Measurements from ENCODE around the gene RPL3. TPM values are rescaled to one million over a fixed set of nuclear protein-coding genes. Genes with fewer than 3 reads are reported as not detected.

The RPL3 gene
- total and polyA plus RNA-seq, 2 donors (not counting 1 experiment from before 2014, with no cell fraction given) = 2,665 to 5,418 TPM

DNA sequence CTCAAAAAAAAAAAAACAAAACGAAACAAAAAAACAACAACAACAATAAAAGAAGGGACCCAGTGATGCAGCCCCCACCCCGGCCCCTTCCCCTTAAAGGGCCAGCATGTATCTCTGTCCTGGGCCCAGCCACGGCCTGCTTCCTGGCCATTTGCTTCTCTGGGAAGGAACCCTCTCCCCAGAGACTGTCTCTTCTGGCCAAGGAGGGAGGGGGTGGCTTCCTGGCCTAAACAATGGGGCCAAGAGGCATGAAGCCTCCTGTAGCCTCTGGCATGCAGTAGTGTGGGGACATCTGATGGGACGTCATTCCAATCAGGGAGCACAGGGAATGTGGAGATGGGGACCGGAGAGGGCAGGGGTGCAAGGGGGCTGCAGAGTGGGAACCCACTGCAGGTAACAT lies 49.1 kb downstream of the RPL3 start:
- POLR2A ChIA-PET = no interaction called here
- Histone ChIP-seq H4K20me1 (ENCODE audit: control insufficient read depth, insufficient read depth, low read length, poor library complexity, severe bottlenecking) (no peaks in the 10 kb centered on the region), H3K27me3 (replicated peaks in 1 of 4; ENCODE audit: control extremely low read depth in 1 of 4, control insufficient read depth in 3 of 4, insufficient read depth in 4 of 4, low read length in 3 of 4) (peaks cover 0 to 12% (median 0%) of the 10 kb centered on the region in 4 experiments), H2AFZ (ENCODE audit: insufficient read depth, low read depth, low read length, poor library complexity, severe bottlenecking) (no peak overlapping the region), H3K27ac (ENCODE audit: low read length in 2 of 2) (no peak overlapping the region), H3K79me2 (ENCODE audit: control insufficient read depth, insufficient read depth, low read length) (no peaks in the 10 kb centered on the region), H3K4me2 (replicated peaks; ENCODE audit: low read depth, low read length, poor library complexity, severe bottlenecking) (no peak overlapping the region), H3K4me3 (ENCODE audit: control extremely low read depth in 1 of 5, extremely low read depth in 1 of 5, insufficient read depth in 1 of 5, low read depth in 2 of 5, low read length in 4 of 5) (no peak overlapping the region), H3K9ac (ENCODE audit: low read length) (no peak overlapping the region), H3K36me3 (replicated peaks in 1 of 2; ENCODE audit: control extremely low read depth in 1 of 2, control insufficient read depth in 1 of 2, extremely low read depth in 1 of 2, insufficient read depth in 2 of 2, low read length in 1 of 2) (no peaks in the 10 kb centered on the region), H3K4me1 (ENCODE audit: control insufficient read depth in 2 of 2, insufficient read depth in 2 of 2, low read length in 2 of 2) (peaks cover 0 to 6% of the 10 kb centered on the region in 2 donors), H3K9me3 (ENCODE audit: control extremely low read depth in 1 of 3, control insufficient read depth in 2 of 3, insufficient read depth in 1 of 3, low read length in 2 of 3) (peaks cover 0 to 11% (median 0%) of the 10 kb centered on the region in 3 donors)
- no peak overlapping the region for H3K4me3 Mint-ChIP-seq
- ATAC-seq (ENCODE audit: low read depth) (no peak), DNase-seq (no peak)
- CTCF ChIA-PET = no interaction called here
- intact Hi-C loops (cut with micrococcal nuclease) = no loop called here
- H3K4me1 Mint-ChIP-seq = peaks cover 5% of the 10 kb centered on the region
- no peaks in the 10 kb centered on the region for H3K9me3 Mint-ChIP-seq (ENCODE audit: insufficient read depth)
- peaks cover 6% of the 10 kb centered on the region for H3K27me3 Mint-ChIP-seq
- 50% methylated on average over 2 of the region's 5 CpGs for WGBS (ENCODE audit: insufficient coverage)
- TF ChIP-seq, protein P1, sequence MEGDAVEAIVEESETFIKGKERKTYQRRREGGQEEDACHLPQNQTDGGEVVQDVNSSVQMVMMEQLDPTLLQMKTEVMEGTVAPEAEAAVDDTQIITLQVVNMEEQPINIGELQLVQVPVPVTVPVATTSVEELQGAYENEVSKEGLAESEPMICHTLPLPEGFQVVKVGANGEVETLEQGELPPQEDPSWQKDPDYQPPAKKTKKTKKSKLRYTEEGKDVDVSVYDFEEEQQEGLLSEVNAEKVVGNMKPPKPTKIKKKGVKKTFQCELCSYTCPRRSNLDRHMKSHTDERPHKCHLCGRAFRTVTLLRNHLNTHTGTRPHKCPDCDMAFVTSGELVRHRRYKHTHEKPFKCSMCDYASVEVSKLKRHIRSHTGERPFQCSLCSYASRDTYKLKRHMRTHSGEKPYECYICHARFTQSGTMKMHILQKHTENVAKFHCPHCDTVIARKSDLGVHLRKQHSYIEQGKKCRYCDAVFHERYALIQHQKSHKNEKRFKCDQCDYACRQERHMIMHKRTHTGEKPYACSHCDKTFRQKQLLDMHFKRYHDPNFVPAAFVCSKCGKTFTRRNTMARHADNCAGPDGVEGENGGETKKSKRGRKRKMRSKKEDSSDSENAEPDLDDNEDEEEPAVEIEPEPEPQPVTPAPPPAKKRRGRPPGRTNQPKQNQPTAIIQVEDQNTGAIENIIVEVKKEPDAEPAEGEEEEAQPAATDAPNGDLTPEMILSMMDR (IDR thresholded peaks at IDR 0.05) = no peak
- no peak overlapping the region for H3K27ac Mint-ChIP-seq

DNA sequence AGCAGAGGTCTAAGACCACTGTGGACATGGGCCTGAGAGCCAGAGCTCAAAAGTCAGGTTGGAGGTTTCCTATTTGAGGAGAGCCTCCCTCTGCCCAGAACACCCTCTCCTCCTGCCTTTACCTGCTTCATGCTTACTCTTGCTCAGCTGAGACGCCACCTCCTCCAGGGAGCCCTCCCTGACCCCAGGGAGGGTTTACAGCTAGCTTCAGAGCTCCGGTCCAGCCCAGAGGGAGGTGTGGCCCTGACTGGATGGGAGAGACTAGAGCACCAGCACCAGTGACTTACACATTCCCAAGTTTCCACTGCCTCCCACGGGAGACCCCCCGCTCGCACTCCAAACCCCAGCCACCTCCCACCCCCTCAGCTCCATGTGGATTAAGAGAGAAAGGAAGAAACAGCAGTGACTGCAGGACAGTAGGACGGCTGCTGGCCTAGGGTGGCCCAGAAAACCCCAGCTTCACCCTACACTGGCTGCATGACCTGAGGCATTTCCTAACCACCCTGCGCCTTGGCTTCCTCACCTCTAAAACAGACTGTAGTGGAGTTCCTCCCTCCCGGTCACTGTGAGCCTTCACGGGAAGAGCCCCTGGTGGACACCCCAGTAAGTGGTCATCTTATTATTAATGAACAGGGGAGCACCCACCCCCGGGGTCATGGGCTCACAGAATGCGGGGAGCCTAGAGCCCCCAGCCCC lies 50.2 kb downstream of the RPL3 start:
- Mint-ChIP-seq H3K27me3 (peaks cover 11% of the 10 kb centered on the region), H3K9me3 (ENCODE audit: insufficient read depth) (no peaks in the 10 kb centered on the region), H3K4me1 (peaks cover 5% of the 10 kb centered on the region), H3K4me3 (no peak overlapping the region), H3K27ac (no peak overlapping the region)
- no peak overlapping the region for H3K9ac ChIP-seq (ENCODE audit: low read length)
- intact Hi-C loops (cut with micrococcal nuclease) = no loop called here
- H3K4me2 ChIP-seq (replicated peaks; ENCODE audit: low read depth, low read length, poor library complexity, severe bottlenecking) = no peak overlapping the region
- no peak overlapping the region for H2AFZ ChIP-seq (ENCODE audit: insufficient read depth, low read depth, low read length, poor library complexity, severe bottlenecking)
- H3K27me3 ChIP-seq (replicated peaks in 1 of 4; ENCODE audit: control extremely low read depth in 1 of 4, control insufficient read depth in 3 of 4, insufficient read depth in 4 of 4, low read length in 3 of 4) = peaks cover 0 to 14% (median 0%) of the 10 kb centered on the region in 4 experiments
- H3K36me3 ChIP-seq (replicated peaks in 1 of 2; ENCODE audit: control extremely low read depth in 1 of 2, control insufficient read depth in 1 of 2, extremely low read depth in 1 of 2, insufficient read depth in 2 of 2, low read length in 1 of 2) = no peaks in the 10 kb centered on the region
- ChIA-PET CTCF (no interaction called here), POLR2A (no interaction called here)
- no peaks in the 10 kb centered on the region for H3K79me2 ChIP-seq (ENCODE audit: control insufficient read depth, insufficient read depth, low read length)
- 63% methylated on average over 5 of the region's 11 CpGs for WGBS (ENCODE audit: insufficient coverage)
- no peak overlapping the region for H3K27ac ChIP-seq (ENCODE audit: low read length in 2 of 2)
- DNase-seq (no peak), ATAC-seq (ENCODE audit: low read depth) (no peak)
- peaks cover 0 to 14% (median 0%) of the 10 kb centered on the region in 3 donors for H3K9me3 ChIP-seq (ENCODE audit: control extremely low read depth in 1 of 3, control insufficient read depth in 2 of 3, insufficient read depth in 1 of 3, low read length in 2 of 3)
- no peak for TF ChIP-seq EZH2 (IDR thresholded peaks at IDR 0.05; ENCODE audit: borderline replicate concordance, insufficient read depth, low read depth, low read length, poor library complexity, severe bottlenecking)
- TF ChIP-seq, protein P1 (IDR thresholded peaks at IDR 0.05) = no peak
- no peak overlapping the region for H3K4me3 ChIP-seq (ENCODE audit: control extremely low read depth in 1 of 5, extremely low read depth in 1 of 5, insufficient read depth in 1 of 5, low read depth in 2 of 5, low read length in 4 of 5)
- no peaks in the 10 kb centered on the region for H4K20me1 ChIP-seq (ENCODE audit: control insufficient read depth, insufficient read depth, low read length, poor library complexity, severe bottlenecking)
- peaks cover 0 to 6% of the 10 kb centered on the region in 2 donors for H3K4me1 ChIP-seq (ENCODE audit: control insufficient read depth in 2 of 2, insufficient read depth in 2 of 2, low read length in 2 of 2)

All from B cell (primary cell).